AG09309 (cell line): ENCODE data around the gene ABCF2.

Experiments
- DNase-seq: peaks from one replicate; pipeline ENCODE4 v3.0.0-alpha.2; 2010; ENCODE audit warnings: low read depth
- H3K4me3 ChIP-seq: 2 replicates; pipeline ENCODE4 v1.5.1; 2011; ENCODE audit warnings: mild to moderate bottlenecking, low read depth, low read length, moderate library complexity; ENCODE audit not compliant: control insufficient read depth
- TF ChIP-seq, protein P1 (sequence below): IDR thresholded peaks from 2 replicates; pipeline ENCODE4 v1.5.1; 2011; ENCODE audit warnings: mild to moderate bottlenecking, low read depth, low read length, inconsistent platforms; ENCODE audit not compliant: insufficient read depth, control insufficient read depth; ENCODE audit errors: missing control alignments

The ABCF2 gene

DNA sequence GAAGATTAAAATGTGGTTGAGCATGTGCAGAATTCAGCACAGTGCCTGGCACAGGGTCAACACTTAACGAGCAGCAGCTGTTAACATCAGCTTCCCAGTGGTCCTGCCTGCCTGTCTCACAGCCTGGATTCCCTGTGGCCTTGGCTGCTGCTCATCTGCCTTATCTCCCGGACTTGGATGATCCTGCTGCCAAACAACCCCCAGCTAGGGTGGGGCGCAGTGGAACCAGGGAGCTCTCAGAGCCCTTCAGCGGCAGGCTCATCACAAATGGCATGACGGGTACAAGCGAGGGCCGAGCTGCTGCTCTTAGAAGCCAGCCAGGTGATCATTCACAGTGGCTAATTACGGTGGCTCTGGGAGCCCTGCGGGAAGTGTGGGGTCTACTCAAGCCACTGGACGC, 34.5 kb upstream of the ABCF2 start:
- TF ChIP-seq, protein P1, sequence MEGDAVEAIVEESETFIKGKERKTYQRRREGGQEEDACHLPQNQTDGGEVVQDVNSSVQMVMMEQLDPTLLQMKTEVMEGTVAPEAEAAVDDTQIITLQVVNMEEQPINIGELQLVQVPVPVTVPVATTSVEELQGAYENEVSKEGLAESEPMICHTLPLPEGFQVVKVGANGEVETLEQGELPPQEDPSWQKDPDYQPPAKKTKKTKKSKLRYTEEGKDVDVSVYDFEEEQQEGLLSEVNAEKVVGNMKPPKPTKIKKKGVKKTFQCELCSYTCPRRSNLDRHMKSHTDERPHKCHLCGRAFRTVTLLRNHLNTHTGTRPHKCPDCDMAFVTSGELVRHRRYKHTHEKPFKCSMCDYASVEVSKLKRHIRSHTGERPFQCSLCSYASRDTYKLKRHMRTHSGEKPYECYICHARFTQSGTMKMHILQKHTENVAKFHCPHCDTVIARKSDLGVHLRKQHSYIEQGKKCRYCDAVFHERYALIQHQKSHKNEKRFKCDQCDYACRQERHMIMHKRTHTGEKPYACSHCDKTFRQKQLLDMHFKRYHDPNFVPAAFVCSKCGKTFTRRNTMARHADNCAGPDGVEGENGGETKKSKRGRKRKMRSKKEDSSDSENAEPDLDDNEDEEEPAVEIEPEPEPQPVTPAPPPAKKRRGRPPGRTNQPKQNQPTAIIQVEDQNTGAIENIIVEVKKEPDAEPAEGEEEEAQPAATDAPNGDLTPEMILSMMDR: no peak
- DNase-seq: no peak
- no peak overlapping the region for H3K4me3 ChIP-seq

DNA sequence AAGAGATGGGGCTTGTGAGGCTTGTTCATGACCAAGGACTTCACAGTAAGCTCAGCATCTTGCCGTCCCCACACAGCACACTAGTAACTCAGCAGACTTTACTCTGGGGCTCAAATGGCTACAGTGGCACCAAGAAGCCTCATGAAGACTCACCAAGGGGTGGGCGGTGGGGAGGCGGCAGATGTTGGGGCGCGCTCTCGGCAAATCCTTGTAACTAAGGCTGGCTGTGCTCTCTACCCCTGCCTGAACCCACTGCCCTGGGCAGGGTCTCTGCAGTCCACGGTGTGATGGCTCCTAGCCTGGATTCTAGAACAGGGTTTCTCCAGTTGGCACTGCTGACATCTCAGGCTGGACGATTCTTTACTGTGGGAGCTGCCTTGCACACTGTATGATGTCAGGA, 33.9 kb upstream of the ABCF2 start:
- no peak for DNase-seq
- no peak overlapping the region for H3K4me3 ChIP-seq
- TF ChIP-seq, protein P1: no peak

DNA sequence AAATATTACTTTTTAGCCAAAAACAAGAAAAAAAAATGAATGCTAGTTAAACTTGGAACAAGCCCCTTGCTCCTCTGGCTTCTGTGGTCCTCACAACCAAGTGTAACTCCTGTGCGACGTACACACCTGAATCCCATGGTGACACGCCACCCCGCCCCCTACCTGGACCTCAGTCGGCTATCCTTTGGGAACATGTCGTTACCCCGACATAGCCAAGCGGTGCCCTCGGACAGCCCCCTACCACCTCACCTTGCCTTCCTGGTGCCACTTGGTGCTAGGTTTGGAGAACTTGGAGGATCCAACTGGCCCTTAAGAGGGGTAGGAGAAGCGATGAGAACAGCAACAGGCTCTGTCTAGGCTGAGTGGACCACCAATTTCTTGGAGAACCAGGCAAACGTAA, 33.5 kb upstream of the ABCF2 start:
- TF ChIP-seq, protein P1: no peak
- H3K4me3 ChIP-seq: no peak overlapping the region
- DNase-seq: no peak

DNA sequence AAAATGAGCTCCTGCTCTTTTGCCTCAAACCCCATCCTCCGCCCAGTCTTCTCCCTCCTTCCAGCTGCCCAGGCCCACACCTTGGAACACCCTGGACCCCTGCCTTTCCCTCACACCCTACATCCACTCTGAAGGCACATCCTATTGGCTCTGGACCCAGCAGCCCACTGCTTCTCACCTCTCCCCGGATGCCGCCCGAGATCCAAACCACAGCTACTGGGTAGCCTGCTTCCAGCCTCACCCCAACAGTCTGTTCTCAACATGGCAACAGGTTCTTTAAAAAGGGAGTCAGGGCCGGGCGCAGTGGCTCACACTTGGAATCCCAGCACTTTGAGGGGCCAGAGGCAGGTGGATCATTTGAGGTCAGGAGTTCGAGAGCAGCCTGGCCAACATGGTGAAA, 31.0 kb upstream of the ABCF2 start:
- no peak overlapping the region for H3K4me3 ChIP-seq
- TF ChIP-seq, protein P1: no peak
- DNase-seq: no peak

DNA sequence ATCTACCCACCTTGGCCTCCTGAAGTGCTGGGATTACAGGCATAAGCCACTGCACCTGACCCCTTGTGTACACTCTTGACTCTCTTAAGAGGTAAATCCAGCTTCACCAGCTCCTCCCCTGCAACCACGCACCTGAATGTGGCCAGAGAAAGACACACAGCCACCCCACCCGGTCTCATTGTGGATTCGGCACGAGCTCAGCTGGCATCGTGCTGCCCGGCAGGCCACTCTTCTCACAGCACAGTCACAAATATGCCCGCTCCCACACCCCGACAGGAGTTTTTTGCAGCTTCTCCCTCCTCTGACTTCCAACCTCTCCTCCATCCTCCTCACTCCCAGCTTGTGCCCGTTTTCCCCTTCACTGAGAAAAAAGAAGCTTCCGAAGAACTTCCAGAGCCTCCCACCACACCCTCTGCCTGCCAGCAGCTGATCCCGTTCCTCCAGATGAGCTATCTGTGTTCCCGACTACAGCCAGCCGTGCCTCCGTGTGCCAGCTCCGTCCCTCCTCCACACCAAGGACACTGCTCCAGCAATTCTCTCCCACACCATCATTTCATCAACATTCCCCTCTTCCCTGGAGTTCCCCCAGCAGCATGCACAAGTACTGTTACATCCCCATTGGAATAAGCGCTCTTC, 29.5 kb upstream of the ABCF2 start:
- no peak overlapping the region for H3K4me3 ChIP-seq

DNA sequence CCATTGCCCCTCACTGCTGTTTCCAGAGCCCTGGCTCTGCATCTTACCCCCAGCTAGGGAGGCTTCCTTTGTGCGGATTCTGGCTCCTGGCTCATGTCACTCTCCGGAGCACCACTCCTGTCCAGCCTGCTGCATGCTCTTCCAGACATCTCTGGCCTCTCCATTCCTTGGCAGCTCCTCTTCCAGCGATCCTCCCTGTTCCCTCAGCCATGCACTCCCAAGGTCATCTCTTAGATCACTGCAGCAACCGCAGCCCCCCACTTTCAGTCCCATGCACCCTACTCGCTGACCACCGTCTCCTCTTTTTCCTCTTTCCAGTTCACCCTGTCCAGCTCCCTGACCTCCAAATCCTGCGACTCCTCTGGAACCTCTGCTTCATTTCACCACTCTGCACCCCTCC, 28.4 kb upstream of the ABCF2 start:
- no peak overlapping the region for H3K4me3 ChIP-seq
- DNase-seq: no peak
- TF ChIP-seq, protein P1: no peak

More for the DNA sequence above, 29.5 kb upstream of the ABCF2 start:
- TF ChIP-seq, protein P1: no peak
- no peak for DNase-seq
